Mucosa of stomach (tissue), 1 donor: ENCODE data around the gene CERS6.
"Not testable (repeated sequence)": the region's sequence is repeated elsewhere in the genome, so short reads cannot be mapped to it uniquely, and the experiment has no call there.

Source experiments
- H3K27me3 ChIP-seq: one replicate; pipeline ENCODE4 v1.7.0; 2013; ENCODE audit warnings: mild to moderate bottlenecking, low read length; ENCODE audit not compliant: control insufficient read depth, insufficient read depth
- H3K36me3 ChIP-seq: one replicate; pipeline ENCODE4 v1.7.0; 2013; ENCODE audit warnings: low read length; ENCODE audit not compliant: control insufficient read depth, insufficient read depth
- H3K4me1 ChIP-seq: one replicate; pipeline ENCODE4 v1.7.0; 2013; ENCODE audit warnings: mild to moderate bottlenecking, low read length; ENCODE audit not compliant: control insufficient read depth, insufficient read depth
- H3K4me3 ChIP-seq: one replicate; pipeline ENCODE4 v1.7.0; 2013; ENCODE audit warnings: low read length
- H3K9ac ChIP-seq: one replicate; pipeline ENCODE4 v1.7.0; 2013; ENCODE audit warnings: mild to moderate bottlenecking, low read length, moderate library complexity
- H3K9me3 ChIP-seq: one replicate; pipeline ENCODE4 v1.7.0; 2013; ENCODE audit warnings: mild to moderate bottlenecking, low read length, moderate library complexity; ENCODE audit not compliant: control insufficient read depth
- donor health status: Pancreatic carcinoma.

Gene CERS6

GRCh38 chr2:168475636-168476035, 19.6 kb downstream of the CERS6 start:
- H3K4me1 ChIP-seq, result peaks cover 29% of the 10 kb centered on the region
- H3K4me3 ChIP-seq, result no peak overlapping the region
- H3K9ac ChIP-seq, result no peak overlapping the region
- H3K9me3 ChIP-seq, result no peaks in the 10 kb centered on the region
- no peaks in the 10 kb centered on the region for H3K36me3 ChIP-seq
- H3K27me3 ChIP-seq, result no peaks in the 10 kb centered on the region

- Histone ChIP-seq H3K4me1 (peaks cover 43% of the 10 kb centered on the region), H3K4me3 (no peak overlapping the region), H3K9me3 (no peaks in the 10 kb centered on the region), H3K36me3 (no peaks in the 10 kb centered on the region), H3K9ac (no peak overlapping the region), H3K27me3 (no peaks in the 10 kb centered on the region)
These were observed 22.1 kb downstream of the CERS6 start for GRCh38 chr2:168478206-168478605.

DNA sequence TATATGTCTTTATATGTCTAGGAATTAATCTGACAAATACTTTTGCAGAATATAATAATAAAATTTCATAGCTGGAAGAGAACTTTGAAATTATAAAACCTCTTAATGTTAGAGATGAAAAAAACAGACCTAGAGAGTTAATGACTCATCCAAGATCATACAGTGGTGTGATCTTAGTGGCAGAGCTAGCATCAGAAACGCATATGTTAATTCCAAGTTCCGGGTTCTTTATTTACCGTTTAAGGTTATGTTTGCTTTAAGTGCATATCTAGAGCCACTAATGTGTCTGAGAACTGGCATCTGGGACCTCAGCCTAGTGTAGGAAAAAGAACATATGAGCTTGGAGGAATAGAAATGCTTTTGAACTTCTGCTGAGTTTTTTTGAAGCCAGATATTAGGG, 24.3 kb downstream of the CERS6 start:
- Histone ChIP-seq H3K4me3 (no peak overlapping the region), H3K27me3 (no peaks in the 10 kb centered on the region), H3K9ac (no peak overlapping the region), H3K4me1 (peaks cover 43% of the 10 kb centered on the region), H3K36me3 (no peaks in the 10 kb centered on the region), H3K9me3 (no peaks in the 10 kb centered on the region)

GRCh38 chr2:168480825-168481585, 24.9 kb downstream of the CERS6 start:
- H3K4me3 ChIP-seq, result no peak overlapping the region

DNA sequence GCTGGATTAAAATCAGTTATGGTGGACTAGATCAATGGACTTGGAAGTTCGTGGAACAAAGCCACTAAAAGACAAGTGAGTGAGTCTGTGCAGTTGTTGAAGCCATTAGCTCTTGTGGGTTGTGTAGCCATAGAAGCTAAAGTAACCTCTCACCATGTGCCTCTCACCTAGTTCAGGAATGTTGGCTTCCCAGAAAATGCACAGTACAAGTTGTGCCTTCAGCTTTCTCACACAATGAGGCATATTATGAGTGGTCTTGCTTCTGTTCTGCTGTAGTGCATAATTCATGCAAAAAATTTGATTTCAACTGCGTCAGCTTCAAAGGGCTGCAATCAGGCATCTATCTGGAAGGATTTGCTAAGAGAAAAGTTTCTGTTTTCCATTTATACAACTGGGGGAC, 26.2 kb downstream of the CERS6 start:
- Histone ChIP-seq H3K36me3 (no peaks in the 10 kb centered on the region), H3K27me3 (no peaks in the 10 kb centered on the region)

More at GRCh38 chr2:168480825-168481585, 24.9 kb downstream of the CERS6 start:
- Histone ChIP-seq H3K27me3 (no peaks in the 10 kb centered on the region), H3K9me3 (no peaks in the 10 kb centered on the region), H3K9ac (no peak overlapping the region), H3K4me1 (peaks cover 39% of the 10 kb centered on the region), H3K36me3 (no peaks in the 10 kb centered on the region)

GRCh38 chr2:168482952-168483831, 27.1 kb downstream of the CERS6 start:
- Histone ChIP-seq H3K36me3 (no peaks in the 10 kb centered on the region), H3K9ac (no peak overlapping the region), H3K27me3 (no peaks in the 10 kb centered on the region), H3K9me3 (no peaks in the 10 kb centered on the region), H3K4me1 (peaks cover 32% of the 10 kb centered on the region), H3K4me3 (no peak overlapping the region)

More for the DNA sequence above, 26.2 kb downstream of the CERS6 start:
- Histone ChIP-seq H3K9ac (no peak overlapping the region), H3K4me1 (peaks cover 39% of the 10 kb centered on the region), H3K9me3 (no peaks in the 10 kb centered on the region), H3K4me3 (no peak overlapping the region)

- no peaks in the 10 kb centered on the region for H3K36me3 ChIP-seq
- no peak overlapping the region for H3K9ac ChIP-seq
These were observed 30.4 kb downstream of the CERS6 start for GRCh38 chr2:168486477-168486876.

DNA sequence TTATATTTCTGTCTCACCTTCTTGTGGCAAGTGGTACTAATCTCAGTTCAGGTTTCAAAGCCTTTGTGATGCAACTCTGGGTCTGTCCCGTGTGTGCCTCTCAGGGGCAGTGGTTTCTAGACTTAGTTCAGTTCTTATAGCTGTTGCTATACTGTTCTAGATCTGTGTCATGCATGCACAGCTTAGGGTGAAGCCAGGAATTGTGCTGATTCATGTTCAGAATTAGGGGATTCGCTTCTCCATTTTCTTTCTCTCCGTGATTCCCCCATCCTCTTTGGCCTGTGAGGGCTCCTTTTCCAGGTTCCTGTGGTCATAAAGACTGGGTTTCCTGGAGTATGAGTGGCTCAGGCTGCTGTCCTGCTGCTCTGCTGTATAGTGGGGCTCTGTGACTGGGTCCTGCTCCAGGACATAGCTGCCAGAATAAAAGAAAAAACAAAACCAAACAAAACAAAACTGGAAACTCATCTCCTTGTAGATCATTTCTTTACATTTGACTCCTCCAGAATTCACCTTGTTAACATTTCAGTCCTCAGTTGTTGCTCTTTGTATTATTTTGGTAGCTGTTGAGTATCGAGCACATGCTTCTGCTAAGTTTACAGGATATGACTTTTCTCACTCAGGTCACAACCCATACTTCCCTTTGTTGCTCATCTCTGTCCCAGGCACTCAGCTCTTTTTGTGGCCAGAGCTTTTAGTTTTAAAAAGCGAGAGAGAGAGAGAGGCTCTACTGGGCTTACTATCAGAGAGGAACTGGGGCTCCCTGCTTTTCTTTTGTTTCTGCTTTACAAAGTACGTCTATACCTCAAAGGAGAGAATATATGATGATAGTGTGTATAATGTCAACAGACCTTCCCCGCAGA, 34.2 kb downstream of the CERS6 start:
- Histone ChIP-seq H3K9me3 (no peaks in the 10 kb centered on the region), H3K4me1 (peaks cover 19% of the 10 kb centered on the region), H3K27me3 (no peaks in the 10 kb centered on the region), H3K36me3 (no peaks in the 10 kb centered on the region), H3K9ac (peak overlapping the region; percentile 6), H3K4me3 (no peak overlapping the region)

More at GRCh38 chr2:168486477-168486876, 30.4 kb downstream of the CERS6 start:
- Histone ChIP-seq H3K27me3 (no peaks in the 10 kb centered on the region), H3K4me3 (no peak overlapping the region), H3K9me3 (no peaks in the 10 kb centered on the region), H3K4me1 (peaks cover 23% of the 10 kb centered on the region)

GRCh38 chr2:168490946-168491605, 35.0 kb downstream of the CERS6 start:
- peaks cover 19% of the 10 kb centered on the region for H3K4me1 ChIP-seq
- H3K9ac ChIP-seq, result no peak overlapping the region
- no peaks in the 10 kb centered on the region for H3K36me3 ChIP-seq
- H3K4me3 ChIP-seq, result no peak overlapping the region
- H3K9me3 ChIP-seq, result no peaks in the 10 kb centered on the region
- no peaks in the 10 kb centered on the region for H3K27me3 ChIP-seq

- not testable (repeated sequence) for H3K27me3 ChIP-seq, H3K9ac ChIP-seq, H3K9me3 ChIP-seq, H3K36me3 ChIP-seq, H3K4me3 ChIP-seq
- H3K4me1 ChIP-seq, result peaks cover 19% of the 10 kb centered on the region
These were observed 35.7 kb downstream of the CERS6 start for GRCh38 chr2:168491728-168492127.

GRCh38 chr2:168493219-168493618, 37.1 kb downstream of the CERS6 start:
- peaks cover 19% of the 10 kb centered on the region for H3K4me1 ChIP-seq
- not testable (repeated sequence) for H3K36me3 ChIP-seq, H3K4me3 ChIP-seq, H3K9me3 ChIP-seq, H3K27me3 ChIP-seq, H3K9ac ChIP-seq
